ENCODE measurements around the gene NDUFS1. TPM values are rescaled to one million over a fixed set of nuclear protein-coding genes. Genes with fewer than 3 reads are reported as not detected.

Gene NDUFS1
- total and polyA plus RNA-seq, 10 donors: 9.0 to 93.6 (median 65.2) TPM

GRCh38 chr2:206150631-206151030 lies 8.6 kb downstream of the NDUFS1 start:
- no peak for TF ChIP-seq CTCF (IDR thresholded peaks at IDR 0.05 in 8 of 11, conservative IDR thresholded peaks at IDR 0.05 in 3 of 11)
- no peak for TF ChIP-seq POLR2AphosphoS5 (IDR thresholded peaks at IDR 0.05)
- Histone ChIP-seq H3K4me1 (peaks cover 0 to 31% (median 15%) of the 10 kb centered on the region in 6 donors), H3K4me3 (no peak overlapping the region), H3K36me3 (peaks cover 7 to 90% (median 38%) of the 10 kb centered on the region in 6 donors), H3K27me3 (replicated peaks in 1 of 7) (no peaks in the 10 kb centered on the region), H3K27ac (no peak overlapping the region), H3K9me3 (no peaks in the 10 kb centered on the region)
- 77 to 86% (median 83%) methylated on average over 4 of the region's 4 CpGs for WGBS, 5 donors
- DNase-seq: no peak
- intact Hi-C loops (cut with DNase I; ENCODE audit: low total_unique reads): loop anchor here (10.0 kb wide), 1 partner anchor 66 kb away; the partner anchor contains the start of gene INO80D

- intact Hi-C loops (cut with DNase I; ENCODE audit: low total_unique reads): loop anchor here (10.0 kb wide), 1 partner anchor 65 kb away; the partner anchor contains the start of gene INO80D
- H3K36me3 ChIP-seq: peaks cover 7 to 90% (median 43%) of the 10 kb centered on the region in 6 donors
These were observed 9.1 kb downstream of the NDUFS1 start for GRCh38 chr2:206150168-206150567.

GRCh38 chr2:206149330-206149729 lies 9.9 kb downstream of the NDUFS1 start:
- Histone ChIP-seq H3K27ac (no peak overlapping the region), H3K4me1 (peaks cover 0 to 18% (median 10%) of the 10 kb centered on the region in 6 donors), H3K27me3 (replicated peaks in 1 of 7) (no peaks in the 10 kb centered on the region), H3K36me3 (peaks cover 7 to 92% (median 51%) of the 10 kb centered on the region in 6 donors), H3K4me3 (no peak overlapping the region), H3K9me3 (no peaks in the 10 kb centered on the region)
- intact Hi-C loops (cut with DNase I; ENCODE audit: low total_unique reads): no loop called here
- no peak for DNase-seq
- TF ChIP-seq POLR2AphosphoS5 (IDR thresholded peaks at IDR 0.05) (no peak), CTCF (IDR thresholded peaks at IDR 0.05 in 8 of 11, conservative IDR thresholded peaks at IDR 0.05 in 3 of 11) (no peak), POLR2A (IDR thresholded peaks at IDR 0.05) (no peak)
- 83 to 95% (median 90%) methylated on average over 1 of the region's 1 CpG for WGBS, 5 donors

More at GRCh38 chr2:206150168-206150567, 9.1 kb downstream of the NDUFS1 start:
- no peaks in the 10 kb centered on the region for H3K27me3 ChIP-seq (replicated peaks in 1 of 7)
- peaks cover 0 to 27% (median 12%) of the 10 kb centered on the region in 6 donors for H3K4me1 ChIP-seq
- H3K4me3 ChIP-seq: no peak overlapping the region
- TF ChIP-seq POLR2A (IDR thresholded peaks at IDR 0.05): no peak
- TF ChIP-seq POLR2AphosphoS5 (IDR thresholded peaks at IDR 0.05): no peak
- TF ChIP-seq CTCF (IDR thresholded peaks at IDR 0.05 in 8 of 11, conservative IDR thresholded peaks at IDR 0.05 in 3 of 11): no peak
- no peaks in the 10 kb centered on the region for H3K9me3 ChIP-seq
- WGBS, 5 donors: 88 to 100% (median 96%) methylated on average over 1 of the region's 1 CpG
- DNase-seq: no peak
- H3K27ac ChIP-seq: no peak overlapping the region

- 77 to 88% (median 80%) methylated on average over 5 of the region's 5 CpGs for WGBS, 5 donors
- no peaks in the 10 kb centered on the region for H3K27me3 ChIP-seq (replicated peaks in 1 of 7)
- intact Hi-C loops (cut with DNase I; ENCODE audit: low total_unique reads): no loop called here
- DNase-seq: no peak
- TF ChIP-seq POLR2A (IDR thresholded peaks at IDR 0.05) (no peak), CTCF (IDR thresholded peaks at IDR 0.05 in 8 of 11, conservative IDR thresholded peaks at IDR 0.05 in 3 of 11) (no peak), POLR2AphosphoS5 (IDR thresholded peaks at IDR 0.05) (no peak)
- no peaks in the 10 kb centered on the region for H3K9me3 ChIP-seq
- peaks cover 0 to 3% (median 0%) of the 10 kb centered on the region in 6 donors for H3K4me1 ChIP-seq
- H3K36me3 ChIP-seq: peaks cover 10 to 100% (median 80%) of the 10 kb centered on the region in 6 donors
- H3K27ac ChIP-seq: no peak overlapping the region
- no peak overlapping the region for H3K4me3 ChIP-seq
These were observed 13.6 kb downstream of the NDUFS1 start for GRCh38 chr2:206145665-206146064.
